ENCODE measurements around the gene SLC22A31. TPM values are rescaled to one million over a fixed set of nuclear protein-coding genes. Genes with fewer than 3 reads are reported as not detected.

Gene SLC22A31
- total and polyA plus RNA-seq, 9 of the 15 experiments (the other 6 are each of a cell fraction or from before 2014, with no cell fraction given): 0.29 to 2.2 (median 0.47) TPM; not detected in 3

GRCh38 chr16:89157778-89158177, 42.6 kb downstream of the SLC22A31 start:
- H3K4me1 ChIP-seq (replicated peaks in 1 of 2; ENCODE audit: control insufficient read depth in 2 of 2, insufficient read depth in 2 of 2, low read length in 2 of 2): peaks cover 0 to 72% of the 10 kb centered on the region in 2 experiments; a peak in 3 of 5 replicates
- no peaks in the 10 kb centered on the region for H3K9me1 ChIP-seq (ENCODE audit: control insufficient read depth, insufficient read depth, low read length)
- no peak for ATAC-seq
- H3K4me2 ChIP-seq (ENCODE audit: insufficient read depth, low read length): no peak overlapping the region
- POLR2A ChIA-PET: no interaction called here
- BruUV-seq (replicated peaks): no TSS peak
- H3K36me3 ChIP-seq (ENCODE audit: control insufficient read depth, insufficient read depth, low read length): no peaks in the 10 kb centered on the region
- in situ Hi-C loops (cut with MboI) (no loop called here), intact Hi-C loops (cut with micrococcal nuclease) (no loop called here)
- no peak for FAIRE-seq
- H2AFZ ChIP-seq (ENCODE audit: low read depth, low read length): no peak overlapping the region
- H3K9me3 ChIP-seq (replicated peaks; ENCODE audit: control insufficient read depth, insufficient read depth, low read depth, low read length): peaks cover 14% of the 10 kb centered on the region
- no peak for DNase-seq (ENCODE audit: extremely low read depth in 1 of 4, low spot score in 3 of 4)
- H3K79me2 ChIP-seq (ENCODE audit: control insufficient read depth, insufficient read depth, low read length): no peaks in the 10 kb centered on the region
- no peaks in the 10 kb centered on the region for H4K20me1 ChIP-seq (replicated peaks; ENCODE audit: control insufficient read depth, insufficient read depth, low read length)
- WGBS (ENCODE audit: insufficient coverage, low coverage, missing lambda C conversion rate): 43% methylated on average over 12 of the region's 12 CpGs
- H3K9ac ChIP-seq (ENCODE audit: insufficient read depth in 1 of 2, low read depth in 2 of 2, low read length in 2 of 2): no peak overlapping the region
- no peak overlapping the region for H3K4me3 ChIP-seq
- CTCF ChIA-PET (ENCODE audit: low intra/inter-chr PET ratio): no interaction called here
- H3K27ac ChIP-seq (ENCODE audit: extremely low read depth, low read depth, low read length): no peak overlapping the region
- no peaks in the 10 kb centered on the region for H3K27me3 ChIP-seq (ENCODE audit: control insufficient read depth in 2 of 2, insufficient read depth in 2 of 2, low read length in 2 of 2)
- TF ChIP-seq TOE1 (IDR thresholded peaks at IDR 0.05; ENCODE audit: borderline replicate concordance) (no peak), TOE1 (CRISPR knock-in tag; IDR thresholded peaks at IDR 0.05; ENCODE audit: borderline replicate concordance, low read depth) (0 out of 2 replicates have a peak, but pooled peaks have one; percentile 21), NFYB (IDR thresholded peaks at IDR 0.05; ENCODE audit: extremely low read depth, insufficient read length) (no peak), DDX20 (tag; IDR thresholded peaks at IDR 0.05; ENCODE audit: low read depth) (no peak), PREB (CRISPR knock-in tag; IDR thresholded peaks at IDR 0.05) (no peak), RBM22 (IDR thresholded peaks at IDR 0.05; ENCODE audit: low read depth, low read length, poor library complexity, severe bottlenecking) (no peak), ZNF780A (CRISPR knock-in tag; IDR thresholded peaks at IDR 0.05) (no peak), MAX (CRISPR knock-in tag; IDR thresholded peaks at IDR 0.05) (0 out of 2 replicates have a peak, but pooled peaks have one; percentile 50), ZNF431 (CRISPR knock-in tag; IDR thresholded peaks at IDR 0.05) (no peak), HMG20B (CRISPR knock-in tag; IDR thresholded peaks at IDR 0.05) (no peak), KLF6 (CRISPR knock-in tag; IDR thresholded peaks at IDR 0.05; ENCODE audit: borderline replicate concordance) (no peak), SNIP1 (IDR thresholded peaks at IDR 0.05; ENCODE audit: low read depth) (no peak), NKRF (IDR thresholded peaks at IDR 0.05; ENCODE audit: borderline replicate concordance) (no peak), ZFP36 (IDR thresholded peaks at IDR 0.05; ENCODE audit: low read depth, low read length, partially characterized antibody) (no peak), PHF20 (IDR thresholded peaks at IDR 0.05; ENCODE audit: partially characterized antibody) (peak; percentile 38), KLF1 (tag; IDR thresholded peaks at IDR 0.05) (no peak), CBX5 (IDR thresholded peaks at IDR 0.05; ENCODE audit: borderline replicate concordance, low read depth) (0 out of 2 replicates have a peak, but pooled peaks have one; percentile 16), HNRNPLL (IDR thresholded peaks at IDR 0.05; ENCODE audit: low read depth, low read length, poor library complexity, severe bottlenecking) (peak; percentile 64), CBFA2T3 (IDR thresholded peaks at IDR 0.05) (no peak), PHF21A (IDR thresholded peaks at IDR 0.05; ENCODE audit: borderline replicate concordance, low read depth) (no peak), NFE2L1 (tag; IDR thresholded peaks at IDR 0.05; ENCODE audit: borderline replicate concordance, low read depth) (no peak), HMGN3 (IDR thresholded peaks at IDR 0.05; ENCODE audit: borderline replicate concordance, extremely low read depth, insufficient read length, low read depth, low read length) (no peak)
